Measurements from ENCODE around the gene SH2D7.

SH2D7 gene

GRCh38 chr15:78110916-78111475, 18.6 kb downstream of the SH2D7 start:
- H3K9me3 ChIP-seq (ENCODE audit: low read length) = no peaks in the 10 kb centered on the region
- H3K4me1 ChIP-seq (ENCODE audit: insufficient read depth, low read length, severe bottlenecking) = no peaks in the 10 kb centered on the region
- H3K9me2 ChIP-seq (ENCODE audit: low read depth, low read length) = no peaks in the 10 kb centered on the region
- H3K27me3 ChIP-seq (ENCODE audit: insufficient read depth, low read length) = no peaks in the 10 kb centered on the region
- H3K4me3 ChIP-seq (ENCODE audit: low read depth, low read length, poor library complexity, severe bottlenecking) = no peak overlapping the region
- H3K36me3 ChIP-seq (ENCODE audit: insufficient read depth, low read length) = no peaks in the 10 kb centered on the region
- no peak overlapping the region for H2AFZ ChIP-seq (ENCODE audit: low read length)
- H3K79me2 ChIP-seq (ENCODE audit: insufficient read depth, low read length) = no peaks in the 10 kb centered on the region
- no peak for TF ChIP-seq EZH2 (IDR thresholded peaks at IDR 0.05; ENCODE audit: borderline replicate concordance, low read length)
- TF ChIP-seq CTCF (IDR thresholded peaks at IDR 0.05; ENCODE audit: low read length) = no peak
- no peak overlapping the region for H3K27ac ChIP-seq (ENCODE audit: low read depth, low read length, poor library complexity, severe bottlenecking)
- H3K9ac ChIP-seq (ENCODE audit: low read length) = no peak overlapping the region
- H3K4me2 ChIP-seq (ENCODE audit: low read length) = no peak overlapping the region
- no peaks in the 10 kb centered on the region for H4K20me1 ChIP-seq (ENCODE audit: insufficient read depth, low read length)
- H3F3A ChIP-seq (ENCODE audit: insufficient read depth, low read length) = no peaks in the 10 kb centered on the region

- no peaks in the 10 kb centered on the region for H3F3A ChIP-seq (ENCODE audit: insufficient read depth, low read length)
- no peaks in the 10 kb centered on the region for H3K27me3 ChIP-seq (ENCODE audit: insufficient read depth, low read length)
- H3K9me3 ChIP-seq (ENCODE audit: low read length) = no peaks in the 10 kb centered on the region
- no peak overlapping the region for H3K4me2 ChIP-seq (ENCODE audit: low read length)
- no peaks in the 10 kb centered on the region for H3K79me2 ChIP-seq (ENCODE audit: insufficient read depth, low read length)
- no peaks in the 10 kb centered on the region for H3K9me2 ChIP-seq (ENCODE audit: low read depth, low read length)
- H3K4me1 ChIP-seq (ENCODE audit: insufficient read depth, low read length, severe bottlenecking) = no peaks in the 10 kb centered on the region
- TF ChIP-seq EZH2 (IDR thresholded peaks at IDR 0.05; ENCODE audit: borderline replicate concordance, low read length) (no peak), CTCF (IDR thresholded peaks at IDR 0.05; ENCODE audit: low read length) (no peak)
- H3K27ac ChIP-seq (ENCODE audit: low read depth, low read length, poor library complexity, severe bottlenecking) = no peak overlapping the region
- no peak overlapping the region for H2AFZ ChIP-seq (ENCODE audit: low read length)
- H4K20me1 ChIP-seq (ENCODE audit: insufficient read depth, low read length) = no peaks in the 10 kb centered on the region
- H3K9ac ChIP-seq (ENCODE audit: low read length) = no peak overlapping the region
- H3K4me3 ChIP-seq (ENCODE audit: low read depth, low read length, poor library complexity, severe bottlenecking) = no peak overlapping the region
- no peaks in the 10 kb centered on the region for H3K36me3 ChIP-seq (ENCODE audit: insufficient read depth, low read length)
These were observed 19.4 kb downstream of the SH2D7 start for GRCh38 chr15:78111788-78112187.

GRCh38 chr15:78112551-78112950, 20.2 kb downstream of the SH2D7 start:
- H3K9me3 ChIP-seq (ENCODE audit: low read length) = no peaks in the 10 kb centered on the region
- H3K9me2 ChIP-seq (ENCODE audit: low read depth, low read length) = no peaks in the 10 kb centered on the region
- TF ChIP-seq CTCF (IDR thresholded peaks at IDR 0.05; ENCODE audit: low read length) (no peak), EZH2 (IDR thresholded peaks at IDR 0.05; ENCODE audit: borderline replicate concordance, low read length) (no peak)
- H3K36me3 ChIP-seq (ENCODE audit: insufficient read depth, low read length) = no peaks in the 10 kb centered on the region
- H3K4me3 ChIP-seq (ENCODE audit: low read depth, low read length, poor library complexity, severe bottlenecking) = no peak overlapping the region
- no peaks in the 10 kb centered on the region for H3F3A ChIP-seq (ENCODE audit: insufficient read depth, low read length)
- H3K9ac ChIP-seq (ENCODE audit: low read length) = no peak overlapping the region
- H3K79me2 ChIP-seq (ENCODE audit: insufficient read depth, low read length) = no peaks in the 10 kb centered on the region
- H3K27me3 ChIP-seq (ENCODE audit: insufficient read depth, low read length) = no peaks in the 10 kb centered on the region
- H3K4me2 ChIP-seq (ENCODE audit: low read length) = no peak overlapping the region
- H2AFZ ChIP-seq (ENCODE audit: low read length) = no peak overlapping the region
- no peaks in the 10 kb centered on the region for H3K4me1 ChIP-seq (ENCODE audit: insufficient read depth, low read length, severe bottlenecking)
- H3K27ac ChIP-seq (ENCODE audit: low read depth, low read length, poor library complexity, severe bottlenecking) = no peak overlapping the region
- no peaks in the 10 kb centered on the region for H4K20me1 ChIP-seq (ENCODE audit: insufficient read depth, low read length)

Data from OCI-LY1 (cell line).